Measurements from ENCODE around the gene ZNF598. TPM values are rescaled to one million over a fixed set of nuclear protein-coding genes. Genes with fewer than 3 reads are reported as not detected.

The ZNF598 gene
- total and polyA plus RNA-seq, 4 donors, result 2.7 to 28.4 (median 16.2) TPM

GRCh38 chr16:2042171-2042985 lies 32.8 kb upstream of the ZNF598 start:
- Histone ChIP-seq H3K36me3 (ENCODE audit: control insufficient read depth in 4 of 4, insufficient read depth in 3 of 4, low read depth in 1 of 4, low read length in 3 of 4) (no peaks in the 10 kb centered on the region), H3K27ac (ENCODE audit: low read depth in 1 of 2, low read length in 2 of 2) (peak overlapping the region; percentile 95 to 98), H3K4me3 (ENCODE audit: low read depth in 1 of 3, low read length in 3 of 3) (no peak overlapping the region), H3K27me3 (ENCODE audit: control insufficient read depth in 4 of 4, insufficient read depth in 4 of 4, low read length in 3 of 4) (no peaks in the 10 kb centered on the region), H3K4me1 (ENCODE audit: control insufficient read depth in 4 of 4, insufficient read depth in 4 of 4, low read length in 3 of 4) (peaks cover 28 to 77% (median 57%) of the 10 kb centered on the region in 4 donors), H3K9me3 (ENCODE audit: control insufficient read depth in 4 of 4, low read length in 3 of 4) (no peaks in the 10 kb centered on the region), H3K9ac (ENCODE audit: low read depth in 1 of 2, low read length in 2 of 2) (no peak overlapping the region)
- no peak for DNase-seq (ENCODE audit: low spot score)
- WGBS, result 56% methylated on average over 22 of the region's 22 CpGs
- TF ChIP-seq JUND (IDR thresholded peaks at IDR 0.05) (no peak), SP1 (IDR thresholded peaks at IDR 0.05) (peak; percentile 72), RXRA (IDR thresholded peaks at IDR 0.05) (peak; percentile 42 to 81), FOXA2 (IDR thresholded peaks at IDR 0.05) (no peak), HNF4A (conservative IDR thresholded peaks at IDR 0.05) (peak in 1 of 2 donors; percentile 21), REST (IDR thresholded peaks at IDR 0.05) (no peak), RAD21 (IDR thresholded peaks at IDR 0.05) (peak in 1 of 2 donors; percentile 33), ATF3 (IDR thresholded peaks at IDR 0.05) (no peak), CTCF (IDR thresholded peaks at IDR 0.05; ENCODE audit: low read depth, low read length, missing input control) (no peak), GABPA (IDR thresholded peaks at IDR 0.05 in 1 of 2, conservative IDR thresholded peaks at IDR 0.05 in 1 of 2) (no peak), ZBTB33 (IDR thresholded peaks at IDR 0.05) (no peak), EGR1 (IDR thresholded peaks at IDR 0.05; ENCODE audit: low read depth in 2 of 2) (no peak), YY1 (IDR thresholded peaks at IDR 0.05) (no peak), NR2F2 (IDR thresholded peaks at IDR 0.05) (no peak), HNF4G (IDR thresholded peaks at IDR 0.05) (no peak)
